IMR-90 (cell line): Measurements from ENCODE around the gene CNPPD1. TPM values are rescaled to one million over a fixed set of nuclear protein-coding genes. Genes with fewer than 3 reads are reported as not detected.

Experiments
- ATAC-seq: fragments of 200-7000 bp; cut with Tn5 transposase; 2 replicates; pipeline ENCODE4 v1.9.1; 2020; ENCODE audit warnings: low read depth, mild to moderate bottlenecking, moderate library complexity
- BruUV-seq: library from RNA; stranded (reverse); fragments of 400-500 nt; replicated peaks from 2 replicates; lab custom pipeline; 2021; lab: Mats Ljungman, UMichigan
- CTCF ChIA-PET: fragments of 300-600 bp; formaldehyde crosslinking; extraction: SDS; loops from one replicate; lab custom pipeline; 2021; ENCODE audit warnings: antibody characterized with exemption; lab: Yijun Ruan, JAX
- POLR2A ChIA-PET: fragments of 300-600 bp; sonication (Branson Sonifier 250); formaldehyde crosslinking; loops from one replicate; lab custom pipeline; 2022; ENCODE audit warnings: antibody characterized with exemption; ENCODE audit not compliant: unreplicated experiment; lab: Charles Lee
- DNase-seq: peaks from one replicate; pipeline ENCODE4 v3.0.0; 2013
- H2AFZ ChIP-seq: replicated peaks from 2 replicates; pipeline ENCODE3; 2013; ENCODE audit warnings: low read length, mild to moderate bottlenecking; ENCODE audit not compliant: poor library complexity
- H2AK5ac ChIP-seq: 2 replicates; pipeline ENCODE4 v1.6.1; 2013; ENCODE audit warnings: low read depth, low read length, inconsistent platforms
- H2AK9ac ChIP-seq: replicated peaks from 2 replicates; pipeline ENCODE3; 2013; ENCODE audit warnings: mild to moderate bottlenecking, low read depth, low read length, moderate library complexity; ENCODE audit not compliant: poor library complexity
- H2BK120ac ChIP-seq: 2 replicates; pipeline ENCODE4 v1.6.1; 2013; ENCODE audit warnings: low read depth, low read length, inconsistent platforms
- H2BK15ac ChIP-seq: 3 replicates; pipeline ENCODE4 v1.6.1; 2013; ENCODE audit warnings: low read depth, low read length, inconsistent platforms
- H2BK20ac ChIP-seq: 2 replicates; pipeline ENCODE4 v1.6.1; 2013; ENCODE audit warnings: low read depth, mild to moderate bottlenecking, inconsistent platforms, low read length, moderate library complexity
- H2BK5ac ChIP-seq: 2 replicates; pipeline ENCODE4 v1.6.1; 2013; ENCODE audit warnings: mild to moderate bottlenecking, low read depth, low read length, inconsistent platforms; ENCODE audit not compliant: poor library complexity, severe bottlenecking
- H3K14ac ChIP-seq: replicated peaks from 2 replicates; pipeline ENCODE4 v1.6.1; 2013; ENCODE audit warnings: low read depth, low read length, inconsistent platforms
- H3K18ac ChIP-seq: 2 replicates; pipeline ENCODE4 v1.6.1; 2013; ENCODE audit warnings: low read depth, low read length, control low read depth
- H3K23ac ChIP-seq: 2 replicates; pipeline ENCODE4 v1.6.1; 2013; ENCODE audit warnings: low read depth, low read length, inconsistent platforms
- H3K27ac ChIP-seq: 2 replicates; pipeline ENCODE4 v1.5.1; 2013; ENCODE audit warnings: mild to moderate bottlenecking, control low read depth, low read length; ENCODE audit not compliant: insufficient read depth
- H3K27me3 ChIP-seq: 2 replicates; pipeline ENCODE4 v1.6.1; 2013; ENCODE audit warnings: low read length; ENCODE audit not compliant: control insufficient read depth, insufficient read depth
- H3K36me3 ChIP-seq: 2 replicates; pipeline ENCODE4 v1.6.1; 2013; ENCODE audit warnings: low read length, mixed read lengths; ENCODE audit not compliant: control insufficient read depth, insufficient read depth
- H3K4ac ChIP-seq: 2 replicates; pipeline ENCODE4 v1.6.1; 2013; ENCODE audit warnings: low read depth, low read length, inconsistent platforms
- H3K4me1 ChIP-seq: 2 replicates; pipeline ENCODE4 v1.6.1; 2013; ENCODE audit warnings: low read length, mixed read lengths; ENCODE audit not compliant: control insufficient read depth, insufficient read depth
- H3K4me2 ChIP-seq: 2 replicates; pipeline ENCODE4 v1.6.1; 2013; ENCODE audit warnings: low read depth, mild to moderate bottlenecking, control low read depth, low read length, moderate library complexity
- H3K4me3 ChIP-seq: 2 replicates; pipeline ENCODE4 v1.5.1; 2013; ENCODE audit warnings: low read depth, mild to moderate bottlenecking, control low read depth, low read length, moderate library complexity; ENCODE audit not compliant: insufficient read depth
- H3K56ac ChIP-seq: 2 replicates; pipeline ENCODE4 v1.6.1; 2013; ENCODE audit warnings: low read length, inconsistent platforms; ENCODE audit not compliant: insufficient read depth; ENCODE audit errors: extremely low read depth
- H3K79me1 ChIP-seq, 2 experiments: 2 replicates each; pipeline ENCODE4 v1.6.1; 2013; ENCODE audit warnings: low read length in 2 of 2, inconsistent platforms in 1 of 2, low read depth in 1 of 2
- H3K9ac ChIP-seq: 2 replicates; pipeline ENCODE4 v1.6.1; 2013; ENCODE audit warnings: low read depth, low read length, control low read depth
- H3K9me1 ChIP-seq: 2 replicates; pipeline ENCODE4 v1.6.1; 2013; ENCODE audit warnings: low read length, inconsistent platforms; ENCODE audit not compliant: insufficient read depth
- H3K9me3 ChIP-seq: 2 replicates; pipeline ENCODE4 v1.6.1; 2013; ENCODE audit warnings: low read length; ENCODE audit not compliant: control insufficient read depth, insufficient read depth
- H4K20me1 ChIP-seq: 2 replicates; pipeline ENCODE4 v1.6.1; 2013; ENCODE audit warnings: low read length, inconsistent platforms; ENCODE audit not compliant: insufficient read depth
- H4K5ac ChIP-seq: 2 replicates; pipeline ENCODE4 v1.6.1; 2013; ENCODE audit warnings: mild to moderate bottlenecking, low read depth, low read length, control low read depth
- H4K8ac ChIP-seq, 2 experiments: 2 replicates each; pipeline ENCODE4 v1.6.1; 2013; ENCODE audit warnings: low read depth in 2 of 2, low read length in 2 of 2, control low read depth in 1 of 2, inconsistent platforms in 1 of 2
- H4K91ac ChIP-seq: 2 replicates; pipeline ENCODE4 v1.6.1; 2013; ENCODE audit warnings: low read depth, low read length, inconsistent platforms; ENCODE audit not compliant: insufficient read depth
- BHLHE40 ChIP-seq: fragments of 150-350 bp; IDR thresholded peaks from 2 replicates; pipeline ENCODE4 v1.6.1; 2016; ENCODE audit warnings: mild to moderate bottlenecking, low read depth, low read length
- CEBPB ChIP-seq: IDR thresholded peaks from 2 replicates; pipeline ENCODE4 v1.6.1; 2012; ENCODE audit warnings: low read depth, low read length, improper control_type of control experiment
- CHD1 ChIP-seq: IDR thresholded peaks from 2 replicates; pipeline ENCODE4 v1.6.1; 2012; ENCODE audit warnings: low read depth, low read length, improper control_type of control experiment
- ELK1 ChIP-seq: fragments of 150-350 bp; IDR thresholded peaks from 2 replicates; pipeline ENCODE4 v1.6.1; 2016; ENCODE audit warnings: low read depth, mild to moderate bottlenecking, low read length, moderate library complexity, borderline replicate concordance
- FOS ChIP-seq: fragments of 150-350 bp; IDR thresholded peaks from 2 replicates; pipeline ENCODE4 v1.6.1; 2016; ENCODE audit warnings: low read depth, low read length
- MAFK ChIP-seq: IDR thresholded peaks from 2 replicates; pipeline ENCODE4 v1.6.1; 2012; ENCODE audit warnings: low read depth, low read length, improper control_type of control experiment
- MAZ ChIP-seq: IDR thresholded peaks from 2 replicates; pipeline ENCODE4 v1.6.1; 2012; ENCODE audit warnings: low read depth, mild to moderate bottlenecking, low read length, improper control_type of control experiment, moderate library complexity, borderline replicate concordance
- MXI1 ChIP-seq: IDR thresholded peaks from 2 replicates; pipeline ENCODE4 v1.6.1; 2012; ENCODE audit warnings: low read depth, mild to moderate bottlenecking, low read length, moderate library complexity, borderline replicate concordance
- NFE2L2 ChIP-seq: fragments of 150-350 bp; IDR thresholded peaks from 2 replicates; pipeline ENCODE4 v1.6.1; 2016; ENCODE audit warnings: low read depth, mild to moderate bottlenecking, low read length
- POLR2A ChIP-seq: IDR thresholded peaks from 2 replicates; pipeline ENCODE4 v1.6.1; 2012; ENCODE audit warnings: mild to moderate bottlenecking, low read depth, low read length
- RAD21 ChIP-seq: IDR thresholded peaks from 2 replicates; pipeline ENCODE4 v1.6.1; 2012; ENCODE audit warnings: low read length, improper control_type of control experiment
- RCOR1 ChIP-seq: IDR thresholded peaks from 2 replicates; pipeline ENCODE4 v1.6.1; 2012; ENCODE audit warnings: mild to moderate bottlenecking, low read length, improper control_type of control experiment; ENCODE audit not compliant: insufficient replicate concordance
- RFX5 ChIP-seq: IDR thresholded peaks from 2 replicates; pipeline ENCODE4 v1.8.0; 2012; ENCODE audit warnings: low read depth, mild to moderate bottlenecking, low read length, moderate library complexity
- SMC3 ChIP-seq: fragments of 150-350 bp; IDR thresholded peaks from 2 replicates; pipeline ENCODE4 v1.6.1; 2016; ENCODE audit warnings: low read depth, mild to moderate bottlenecking, antibody characterized with exemption, low read length, moderate library complexity
- USF2 ChIP-seq: fragments of 150-350 bp; IDR thresholded peaks from 2 replicates; pipeline ENCODE4 v1.6.1; 2017; ENCODE audit warnings: mild to moderate bottlenecking, antibody characterized with exemption, low read length, low read depth
- WGBS, 2 experiments: methylation state at CpG; one replicate each; pipeline versions ENCODE4 v1.1.5 to v1.1.7; 2013; ENCODE audit warnings: missing lambda C conversion rate in 2 of 2; ENCODE audit not compliant: insufficient read length in 1 of 2; ENCODE audit errors: extremely low coverage in 2 of 2; 5-methylcytosine and 5-hydroxymethylcytosine counted together
- dilution Hi-C: fragments of 300-500 bp; cut with HindIII; formaldehyde crosslinking; loops from one replicate; pipeline ENCODE4 v1.14.3; 2018; ENCODE audit warnings: low sequenced_read_pairs; ENCODE audit not compliant: unreplicated experiment
- in situ Hi-C: fragments of 300-500 bp; cut with MboI; formaldehyde crosslinking; loops from 3 replicates; pipeline ENCODE4 v1.14.3; 2019; ENCODE audit warnings: low sequenced_read_pairs, inconsistent platforms, mixed read lengths
- intact Hi-C: fragments of 100-400 bp; cut with micrococcal nuclease; formaldehyde crosslinking; loops from 2 replicates; pipeline ENCODE4 v1.10.0; 2022
- polyA plus RNA-seq, 3 experiments: library from polyadenylated mRNA; depleted of rRNA; stranded (reverse); fragments of >200 nt; gene quantifications; 2 replicates each; pipeline ENCODE4 v1.2.3, GENCODE V29; 2012; ENCODE audit warnings: low replicate concordance in 1 of 3
- total RNA-seq: library from RNA; depleted of rRNA; stranded (reverse); fragments of >200 nt; gene quantifications from 2 replicates; pipeline ENCODE4 v1.2.3, GENCODE V29; 2012
- TF ChIP-seq, protein P1 (sequence below): conservative IDR thresholded peaks from 2 replicates; pipeline ENCODE4 v1.5.1; 2012; ENCODE audit warnings: mild to moderate bottlenecking, low read depth, low read length, improper control_type of control experiment

The CNPPD1 gene
- total and polyA plus RNA-seq, 2 of the 4 experiments (the other 2 are of a cell fraction) = 11.1 to 29.2 TPM

DNA sequence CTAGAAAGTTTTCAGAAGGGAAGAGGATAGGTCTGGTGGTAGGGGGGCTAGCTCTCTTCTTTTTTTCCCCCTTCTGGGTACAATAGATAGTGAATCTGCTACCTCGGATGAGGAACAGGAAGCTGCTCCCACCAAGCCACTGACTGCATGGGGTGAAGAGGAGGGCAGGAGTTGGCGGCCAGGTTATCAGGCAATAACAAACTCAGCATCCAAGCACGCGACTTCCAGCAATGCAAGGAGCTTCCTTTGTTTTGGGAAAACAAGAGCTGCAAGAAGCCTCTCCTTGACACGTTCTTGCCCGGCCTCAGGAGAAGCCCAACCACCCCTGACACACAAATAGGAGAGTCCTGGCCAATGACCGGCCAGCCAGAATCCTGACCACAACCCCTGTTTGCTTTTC lies 48.3 kb downstream of the CNPPD1 start:
- intact Hi-C loops = no loop called here
- H3K27ac ChIP-seq = no peak overlapping the region

More for the DNA sequence above, 48.3 kb downstream of the CNPPD1 start:
- in situ Hi-C loops (no loop called here), dilution Hi-C loops (no loop called here)
- Histone ChIP-seq H3K4me3 (no peak overlapping the region), H2BK15ac (no peak overlapping the region), H3K18ac (no peak overlapping the region), H3K9ac (no peak overlapping the region), H3K79me1 (no peaks in the 10 kb centered on the region; a peak in 1 of 4 replicates), H3K27me3 (no peaks in the 10 kb centered on the region), H4K20me1 (no peaks in the 10 kb centered on the region), H3K36me3 (no peaks in the 10 kb centered on the region), H2BK120ac (no peak overlapping the region), H2AFZ (no peak overlapping the region), H2AK5ac (no peak overlapping the region), H3K9me3 (no peaks in the 10 kb centered on the region), H3K9me1 (peaks cover 9% of the 10 kb centered on the region), H4K5ac (no peak overlapping the region), H3K23ac (no peak overlapping the region), H3K56ac (no peak overlapping the region), H3K4me1 (peaks cover 12% of the 10 kb centered on the region), H4K91ac (no peak overlapping the region), H4K8ac (no peak overlapping the region), H2BK20ac (no peak overlapping the region), H2AK9ac (no peak overlapping the region), H2BK5ac (no peak overlapping the region), H3K4me2 (no peak overlapping the region), H3K4ac (no peak overlapping the region), H3K14ac (no peak overlapping the region)
- POLR2A ChIA-PET = no interaction called here
- TF ChIP-seq NFE2L2 = no peak
- no peak for TF ChIP-seq ELK1
- TF ChIP-seq CEBPB = no peak
- TF ChIP-seq, protein P1, sequence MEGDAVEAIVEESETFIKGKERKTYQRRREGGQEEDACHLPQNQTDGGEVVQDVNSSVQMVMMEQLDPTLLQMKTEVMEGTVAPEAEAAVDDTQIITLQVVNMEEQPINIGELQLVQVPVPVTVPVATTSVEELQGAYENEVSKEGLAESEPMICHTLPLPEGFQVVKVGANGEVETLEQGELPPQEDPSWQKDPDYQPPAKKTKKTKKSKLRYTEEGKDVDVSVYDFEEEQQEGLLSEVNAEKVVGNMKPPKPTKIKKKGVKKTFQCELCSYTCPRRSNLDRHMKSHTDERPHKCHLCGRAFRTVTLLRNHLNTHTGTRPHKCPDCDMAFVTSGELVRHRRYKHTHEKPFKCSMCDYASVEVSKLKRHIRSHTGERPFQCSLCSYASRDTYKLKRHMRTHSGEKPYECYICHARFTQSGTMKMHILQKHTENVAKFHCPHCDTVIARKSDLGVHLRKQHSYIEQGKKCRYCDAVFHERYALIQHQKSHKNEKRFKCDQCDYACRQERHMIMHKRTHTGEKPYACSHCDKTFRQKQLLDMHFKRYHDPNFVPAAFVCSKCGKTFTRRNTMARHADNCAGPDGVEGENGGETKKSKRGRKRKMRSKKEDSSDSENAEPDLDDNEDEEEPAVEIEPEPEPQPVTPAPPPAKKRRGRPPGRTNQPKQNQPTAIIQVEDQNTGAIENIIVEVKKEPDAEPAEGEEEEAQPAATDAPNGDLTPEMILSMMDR = no peak
- TF ChIP-seq FOS = no peak
- TF ChIP-seq RCOR1 = no peak
- TF ChIP-seq MAFK = no peak
- TF ChIP-seq CHD1 = no peak
- TF ChIP-seq SMC3 = no peak
- TF ChIP-seq POLR2A = no peak
- TF ChIP-seq RFX5 = no peak
- TF ChIP-seq MXI1 = no peak
- TF ChIP-seq BHLHE40 = no peak
- no peak for TF ChIP-seq MAZ
- TF ChIP-seq USF2 = no peak
- no peak for TF ChIP-seq RAD21
- WGBS, 2 experiments = 73% methylated on average over 4 of the region's 7 CpGs; no CpG with 5 or more reads in 1 of the 2 experiments
- DNase-seq (no peak), ATAC-seq (no peak)
- no TSS peak for BruUV-seq
- CTCF ChIA-PET = interaction anchor here (1.0 kb wide), 1 partner anchor 17 kb away, joined by 4 read pairs; no protein-coding TSS in a partner anchor
